ENCODE measurements around the gene DPY19L3.
"Not testable (repeated sequence)": the region's sequence is repeated elsewhere in the genome, so short reads cannot be mapped to it uniquely, and the experiment has no call there.

The DPY19L3 gene

GRCh38 chr19:32407004-32407992, 1.7 kb downstream of the DPY19L3 start:
- Mint-ChIP-seq H3K36me3 (ENCODE audit: low read depth) (peaks cover 40% of the 10 kb centered on the region), H3K4me1 (ENCODE audit: low read depth) (peaks cover 23% of the 10 kb centered on the region), H3K4me3 (peak overlapping the region; percentile 86), H3K27ac (peak overlapping the region; percentile 73), H3K9me3 (no peaks in the 10 kb centered on the region), H3K27me3 (no peaks in the 10 kb centered on the region)

- no peaks in the 10 kb centered on the region for H3K9me3 Mint-ChIP-seq
- H3K4me3 Mint-ChIP-seq = no peak overlapping the region
- H3K4me1 Mint-ChIP-seq (ENCODE audit: low read depth) = no peaks in the 10 kb centered on the region
- no peak overlapping the region for H3K27ac Mint-ChIP-seq
- H3K27me3 Mint-ChIP-seq = no peaks in the 10 kb centered on the region
- peaks cover 58% of the 10 kb centered on the region for H3K36me3 Mint-ChIP-seq (ENCODE audit: low read depth)
Observed at GRCh38 chr19:32415246-32415645, 9.7 kb downstream of the DPY19L3 start.

DNA sequence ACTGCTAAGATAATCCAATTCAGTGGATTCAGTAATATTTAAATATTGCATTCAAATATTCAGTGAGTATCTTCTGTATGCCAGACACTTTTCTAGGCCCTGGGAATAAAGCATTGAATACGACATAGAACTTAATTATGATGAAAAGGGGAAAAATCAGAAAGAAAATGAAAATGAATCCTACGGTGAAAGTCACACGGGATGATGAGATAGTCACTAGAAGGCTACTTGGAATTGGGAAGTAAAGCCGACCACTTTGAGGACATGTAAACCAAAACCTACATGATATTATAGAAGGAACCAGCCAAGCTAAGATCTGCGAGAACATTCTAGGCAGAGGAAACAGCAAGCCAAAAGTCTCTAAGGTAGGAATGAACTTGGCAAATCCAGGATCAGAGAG, 10.1 kb downstream of the DPY19L3 start:
- Mint-ChIP-seq H3K27me3 (no peaks in the 10 kb centered on the region), H3K9me3 (no peaks in the 10 kb centered on the region), H3K27ac (no peak overlapping the region), H3K4me3 (no peak overlapping the region), H3K36me3 (ENCODE audit: low read depth) (peaks cover 56% of the 10 kb centered on the region), H3K4me1 (ENCODE audit: low read depth) (no peaks in the 10 kb centered on the region)

- peaks cover 49% of the 10 kb centered on the region for H3K36me3 Mint-ChIP-seq (ENCODE audit: low read depth)
- H3K4me3 Mint-ChIP-seq = no peak overlapping the region
- no peaks in the 10 kb centered on the region for H3K9me3 Mint-ChIP-seq
- no peak overlapping the region for H3K27ac Mint-ChIP-seq
- H3K27me3 Mint-ChIP-seq = no peaks in the 10 kb centered on the region
- peaks cover 9% of the 10 kb centered on the region for H3K4me1 Mint-ChIP-seq (ENCODE audit: low read depth)
Observed at GRCh38 chr19:32416749-32417456, 11.3 kb downstream of the DPY19L3 start.

- Mint-ChIP-seq H3K36me3 (ENCODE audit: low read depth) (peaks cover 47% of the 10 kb centered on the region), H3K27me3 (no peaks in the 10 kb centered on the region)
Observed at GRCh38 chr19:32418155-32418554, 12.6 kb downstream of the DPY19L3 start.

GRCh38 chr19:32421589-32422361, 16.2 kb downstream of the DPY19L3 start:
- Mint-ChIP-seq H3K9me3 (peaks cover 3% of the 10 kb centered on the region), H3K36me3 (ENCODE audit: low read depth) (peaks cover 29% of the 10 kb centered on the region), H3K4me3 (no peak overlapping the region), H3K4me1 (ENCODE audit: low read depth) (peaks cover 15% of the 10 kb centered on the region), H3K27ac (peak overlapping the region; percentile 37), H3K27me3 (no peaks in the 10 kb centered on the region)

More at GRCh38 chr19:32418155-32418554, 12.6 kb downstream of the DPY19L3 start:
- H3K27ac Mint-ChIP-seq = no peak overlapping the region
- peaks cover 15% of the 10 kb centered on the region for H3K4me1 Mint-ChIP-seq (ENCODE audit: low read depth)
- no peak overlapping the region for H3K4me3 Mint-ChIP-seq
- peaks cover 3% of the 10 kb centered on the region for H3K9me3 Mint-ChIP-seq

DNA sequence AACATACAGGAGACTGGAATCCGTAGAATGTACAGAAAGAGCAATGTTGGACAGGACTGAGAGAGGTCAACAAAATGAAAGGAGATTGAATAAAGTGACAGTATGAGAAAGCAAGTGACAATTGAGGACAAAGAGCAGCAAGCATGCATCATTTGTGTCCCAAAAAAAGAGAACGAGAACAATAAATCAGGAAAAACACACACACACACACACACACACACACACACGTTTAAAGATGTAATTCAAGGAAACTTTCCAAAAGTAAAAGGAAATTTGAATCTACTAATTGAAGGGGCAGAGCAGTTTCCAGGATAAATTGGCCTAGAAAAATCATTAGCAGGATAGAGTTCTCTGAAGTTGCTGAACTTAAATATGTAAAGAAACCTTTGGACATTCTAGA, 16.9 kb downstream of the DPY19L3 start:
- Mint-ChIP-seq H3K27ac (no peak overlapping the region), H3K36me3 (ENCODE audit: low read depth) (peaks cover 28% of the 10 kb centered on the region), H3K27me3 (no peaks in the 10 kb centered on the region), H3K9me3 (peaks cover 3% of the 10 kb centered on the region), H3K4me1 (ENCODE audit: low read depth) (peaks cover 15% of the 10 kb centered on the region), H3K4me3 (no peak overlapping the region)

- not testable (repeated sequence) for H3K27ac Mint-ChIP-seq, H3K9me3 Mint-ChIP-seq, H3K4me3 Mint-ChIP-seq, H3K27me3 Mint-ChIP-seq
- Mint-ChIP-seq H3K4me1 (ENCODE audit: low read depth) (peaks cover 15% of the 10 kb centered on the region), H3K36me3 (ENCODE audit: low read depth) (peaks cover 29% of the 10 kb centered on the region)
Observed at GRCh38 chr19:32423944-32424343, 18.4 kb downstream of the DPY19L3 start.

DNA sequence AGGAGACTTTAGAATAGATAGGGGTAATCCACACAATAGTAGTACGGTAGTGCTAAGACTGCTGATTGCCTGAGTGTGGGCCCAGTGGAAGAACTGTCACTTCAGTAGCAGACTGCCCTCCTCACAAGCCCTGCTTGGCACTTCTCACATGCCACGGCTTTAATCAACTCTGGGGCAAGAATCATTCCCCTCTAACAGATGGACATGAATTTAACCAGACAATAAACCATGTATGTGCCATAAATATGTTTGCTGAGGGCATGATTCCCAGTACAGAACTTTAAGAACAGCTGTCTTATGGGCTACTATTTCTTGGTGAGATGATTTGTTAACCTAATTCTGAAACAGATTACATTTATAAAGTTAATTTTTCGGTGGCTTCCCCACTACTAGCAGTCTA, 22.0 kb downstream of the DPY19L3 start:
- H3K27ac Mint-ChIP-seq = no peak overlapping the region
- H3K27me3 Mint-ChIP-seq = no peaks in the 10 kb centered on the region
- no peak overlapping the region for H3K4me3 Mint-ChIP-seq
- no peaks in the 10 kb centered on the region for H3K4me1 Mint-ChIP-seq (ENCODE audit: low read depth)
- H3K36me3 Mint-ChIP-seq (ENCODE audit: low read depth) = peaks cover 24% of the 10 kb centered on the region
- H3K9me3 Mint-ChIP-seq = peaks cover 3% of the 10 kb centered on the region

GRCh38 chr19:32436692-32437091, 31.1 kb downstream of the DPY19L3 start:
- no peaks in the 10 kb centered on the region for H3K9me3 Mint-ChIP-seq
- no peak overlapping the region for H3K4me3 Mint-ChIP-seq
- peaks cover 41% of the 10 kb centered on the region for H3K36me3 Mint-ChIP-seq (ENCODE audit: low read depth)
- no peaks in the 10 kb centered on the region for H3K27me3 Mint-ChIP-seq
- no peak overlapping the region for H3K27ac Mint-ChIP-seq
- H3K4me1 Mint-ChIP-seq (ENCODE audit: low read depth) = no peaks in the 10 kb centered on the region

- Mint-ChIP-seq H3K36me3 (ENCODE audit: low read depth) (peaks cover 41% of the 10 kb centered on the region), H3K4me3 (no peak overlapping the region), H3K9me3 (no peaks in the 10 kb centered on the region), H3K4me1 (ENCODE audit: low read depth) (no peaks in the 10 kb centered on the region), H3K27me3 (no peaks in the 10 kb centered on the region), H3K27ac (no peak overlapping the region)
Observed at GRCh38 chr19:32437096-32437495, 31.5 kb downstream of the DPY19L3 start.

DNA sequence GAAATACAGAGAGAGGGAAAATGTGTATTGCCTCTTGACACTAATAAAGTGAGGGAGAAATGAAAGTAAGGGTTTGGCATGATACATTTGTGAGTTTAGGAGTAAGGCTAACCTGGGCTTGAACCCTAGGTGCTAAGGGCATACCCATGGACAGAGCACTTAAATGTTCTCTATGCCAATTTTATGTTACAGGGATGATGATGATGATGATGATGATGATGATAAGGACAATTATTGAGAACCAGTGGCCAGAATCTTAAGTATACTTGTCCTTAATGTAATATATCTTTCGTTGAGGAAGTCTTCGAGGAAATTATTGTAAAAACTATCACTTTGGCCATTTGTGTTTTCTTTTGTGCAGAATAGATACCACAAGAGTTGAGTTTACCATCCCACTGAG, 33.2 kb downstream of the DPY19L3 start:
- Mint-ChIP-seq H3K4me3 (no peak overlapping the region), H3K27ac (no peak overlapping the region)

DNA sequence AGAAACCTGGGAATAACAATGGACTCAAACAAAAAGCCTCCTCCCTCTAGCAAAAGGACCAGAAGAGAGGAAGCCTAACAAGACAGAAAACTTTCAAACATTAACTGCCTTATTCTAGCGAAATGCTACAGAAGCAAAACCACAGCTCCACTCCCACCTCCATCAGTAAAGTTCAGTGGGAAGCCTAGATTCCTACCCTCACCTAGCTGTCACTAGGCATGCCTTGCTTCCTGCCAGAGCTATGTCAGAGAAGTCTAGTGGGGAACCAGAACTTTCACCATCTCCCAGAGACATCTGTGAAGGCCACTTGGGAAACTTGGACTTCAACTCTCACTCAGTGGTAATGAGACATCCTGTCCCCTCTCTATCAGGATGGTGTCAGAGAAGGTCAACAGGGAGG, 37.1 kb downstream of the DPY19L3 start:
- Mint-ChIP-seq H3K9me3 (no peaks in the 10 kb centered on the region), H3K36me3 (ENCODE audit: low read depth) (peaks cover 34% of the 10 kb centered on the region), H3K27me3 (no peaks in the 10 kb centered on the region), H3K27ac (no peak overlapping the region), H3K4me1 (ENCODE audit: low read depth) (no peaks in the 10 kb centered on the region), H3K4me3 (no peak overlapping the region)

More for the DNA sequence above, 33.2 kb downstream of the DPY19L3 start:
- H3K27me3 Mint-ChIP-seq = no peaks in the 10 kb centered on the region
- H3K36me3 Mint-ChIP-seq (ENCODE audit: low read depth) = peaks cover 33% of the 10 kb centered on the region
- no peaks in the 10 kb centered on the region for H3K9me3 Mint-ChIP-seq
- no peaks in the 10 kb centered on the region for H3K4me1 Mint-ChIP-seq (ENCODE audit: low read depth)

DNA sequence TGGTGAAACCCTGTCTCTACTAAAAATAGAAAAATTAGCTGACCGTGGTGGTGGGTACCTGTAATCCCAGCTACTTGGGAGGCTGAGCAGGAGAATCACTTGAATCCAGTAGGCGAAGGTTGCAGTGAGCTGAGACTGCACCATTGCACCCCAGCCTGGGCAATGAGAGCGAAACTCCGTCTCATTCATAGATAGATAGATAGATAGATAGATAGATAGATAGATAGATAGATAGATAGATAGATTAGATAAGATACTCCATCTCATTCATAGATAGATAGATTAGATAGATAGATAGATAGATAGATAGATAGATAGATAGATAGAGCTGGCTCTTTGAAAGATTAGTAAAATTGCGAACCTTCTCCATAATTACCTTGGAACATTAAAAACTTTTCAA, 42.0 kb downstream of the DPY19L3 start:
- not testable (repeated sequence) for H3K27me3 Mint-ChIP-seq; H3K4me1 Mint-ChIP-seq (ENCODE audit: low read depth); H3K4me3 Mint-ChIP-seq; H3K27ac Mint-ChIP-seq; H3K9me3 Mint-ChIP-seq
- H3K36me3 Mint-ChIP-seq (ENCODE audit: low read depth) = peaks cover 18% of the 10 kb centered on the region

GRCh38 chr19:32448026-32448425, 42.5 kb downstream of the DPY19L3 start:
- Mint-ChIP-seq H3K4me1 (ENCODE audit: low read depth) (no peaks in the 10 kb centered on the region), H3K27ac (no peak overlapping the region), H3K9me3 (no peaks in the 10 kb centered on the region), H3K4me3 (no peak overlapping the region), H3K27me3 (no peaks in the 10 kb centered on the region), H3K36me3 (ENCODE audit: low read depth) (peaks cover 18% of the 10 kb centered on the region)

All from stimulated activated naive CD8-positive, alpha-beta T cell treated with anti-CD3 and anti-CD28 coated beads, Interleukin-15, Interleukin-2, amounts not matched to agents 100 ng/mL and 50 ng/mL, for 24 hours (primary cell).